AG04449 (cell line): Measurements from ENCODE around the gene TAS2R50.

Experiments
- CTCF ChIA-PET: fragments of 350-600 bp; formaldehyde crosslinking; extraction: SDS; loops from one replicate; lab custom pipeline; 2021; ENCODE audit warnings: antibody characterized with exemption; lab: Yijun Ruan, JAX
- POLR2A ChIA-PET: fragments of 400-600, 350-600 bp; formaldehyde crosslinking; extraction: SDS; loops from one replicate; lab custom pipeline; 2020; ENCODE audit warnings: antibody characterized with exemption, inconsistent platforms; lab: Yijun Ruan, JAX
- DNase-seq: peaks from one replicate; pipeline ENCODE4 v3.0.0-alpha.2; 2010; ENCODE audit warnings: low read depth, low spot score
- H3K4me3 ChIP-seq: 2 replicates; pipeline ENCODE4 v1.5.1; 2011; ENCODE audit warnings: low read depth, mild to moderate bottlenecking, control low read depth, low read length
- CTCF ChIP-seq: IDR thresholded peaks from one replicate; pipeline ENCODE4 v1.5.1; 2011; ENCODE audit warnings: mild to moderate bottlenecking, moderate library complexity, low read length, control low read depth, inconsistent platforms; ENCODE audit not compliant: insufficient read depth; ENCODE audit errors: missing control alignments

TAS2R50 gene

GRCh38 chr12:11016937-11017336, 30.2 kb upstream of the TAS2R50 start:
- ChIA-PET POLR2A (no interaction called here), CTCF (no interaction called here)
- H3K4me3 ChIP-seq = no peak overlapping the region
- TF ChIP-seq CTCF = no peak
- DNase-seq = no peak

DNA sequence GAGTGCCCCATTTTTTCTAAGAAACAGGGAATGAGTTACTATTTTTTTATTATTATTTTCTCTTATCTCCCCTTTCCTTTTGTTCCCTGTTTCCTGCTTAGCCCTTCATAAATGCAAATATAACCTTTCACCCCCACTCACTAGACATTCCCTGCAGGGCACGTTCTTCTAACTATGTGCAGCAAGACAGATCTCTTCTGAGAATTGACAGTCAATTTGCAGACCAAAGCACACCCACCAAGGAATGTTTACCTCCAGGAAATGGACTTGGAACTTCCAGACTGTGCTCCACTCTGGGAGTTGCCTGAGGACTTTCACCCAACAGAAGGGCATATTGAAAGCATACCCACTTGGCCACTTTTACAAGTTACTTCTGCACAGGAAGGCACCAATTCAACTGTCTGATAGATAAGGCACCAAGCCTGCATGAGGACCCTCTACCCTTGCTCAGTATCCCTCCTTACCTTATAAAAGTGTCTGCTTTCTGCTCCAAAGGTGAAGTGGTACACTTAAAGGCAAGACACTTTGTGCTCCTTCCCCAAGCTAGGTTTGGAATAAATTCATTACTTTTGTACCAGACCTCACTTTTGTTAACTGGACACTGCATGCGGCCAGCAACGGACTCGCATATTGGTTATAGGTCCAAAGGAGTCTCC, 29.2 kb upstream of the TAS2R50 start:
- H3K4me3 ChIP-seq = no peak overlapping the region
- POLR2A ChIA-PET = no interaction called here
- CTCF ChIA-PET = no interaction called here
- no peak for DNase-seq
- no peak for TF ChIP-seq CTCF

DNA sequence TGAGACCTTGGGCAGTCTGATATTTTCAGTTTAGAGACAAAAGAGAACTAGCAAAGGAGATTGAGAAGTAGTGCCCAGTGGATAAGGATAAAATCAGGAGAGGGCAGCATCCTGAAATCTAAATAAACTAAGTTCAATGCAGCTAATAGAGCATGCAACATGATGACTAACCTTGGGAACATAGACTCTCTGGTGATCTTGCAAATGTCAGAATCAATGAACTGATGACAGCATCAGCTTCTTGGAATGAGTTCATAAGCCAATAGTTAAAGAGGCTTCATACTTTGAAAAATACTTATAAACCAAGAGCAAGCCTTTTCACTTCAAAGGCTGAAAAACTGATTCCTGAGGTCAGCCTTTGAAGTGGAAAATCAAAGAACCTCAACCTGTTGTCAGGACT, 27.5 kb upstream of the TAS2R50 start:
- POLR2A ChIA-PET = no interaction called here
- CTCF ChIA-PET = interaction anchor here (0.6 kb wide), 1 partner anchor 40 kb away, joined by 3 read pairs; no protein-coding TSS in a partner anchor
- no peak for TF ChIP-seq CTCF

DNA sequence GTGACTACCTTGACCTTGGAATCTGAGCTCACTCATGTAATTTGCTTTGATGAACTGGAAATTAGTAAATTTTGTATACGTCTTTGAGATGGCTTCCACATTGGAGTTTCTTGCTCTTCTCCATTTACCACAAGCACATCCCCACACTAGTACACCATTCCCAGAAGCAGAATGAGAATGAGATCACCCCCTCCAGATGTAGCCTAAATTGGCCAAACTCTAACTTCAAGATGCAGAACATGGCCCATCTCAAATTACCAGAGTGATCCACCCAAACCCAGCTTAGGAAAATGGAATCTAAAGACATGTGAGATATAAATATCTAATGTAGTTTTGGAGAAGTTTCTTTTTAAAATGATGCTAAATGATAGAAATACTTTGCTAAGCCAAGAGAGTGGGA, 20.9 kb upstream of the TAS2R50 start:
- POLR2A ChIA-PET = no interaction called here
- DNase-seq = no peak
- no peak for TF ChIP-seq CTCF
- H3K4me3 ChIP-seq = no peak overlapping the region
- CTCF ChIA-PET = no interaction called here

More for the DNA sequence above, 27.5 kb upstream of the TAS2R50 start:
- DNase-seq = peak; percentile 1
- H3K4me3 ChIP-seq = no peak overlapping the region

DNA sequence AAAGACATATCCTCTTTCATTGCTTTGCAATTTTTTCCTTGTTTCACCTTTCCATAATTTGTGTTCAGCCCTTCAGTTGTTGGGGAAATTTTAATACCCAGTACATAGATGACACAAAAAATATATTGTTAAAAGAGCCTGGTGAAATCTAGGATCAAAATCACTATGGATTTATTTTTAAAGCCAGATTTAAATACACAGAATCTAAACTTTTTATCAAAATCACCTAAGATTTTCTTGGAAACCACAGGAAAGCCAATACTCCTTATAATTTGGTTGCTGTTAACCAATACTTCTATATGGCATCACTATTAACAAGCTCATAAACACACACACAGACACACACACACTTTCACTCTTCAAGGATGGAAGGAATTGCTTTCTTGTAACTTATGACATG, 11.5 kb upstream of the TAS2R50 start, which contains the start of gene TAS2R20:
TAS2R20 (minus strand) TSS at position 101 of the 400 bp plus-strand sequence. CDS start 429 bp downstream, outside the sequence.
- ChIA-PET CTCF (no interaction called here), POLR2A (no interaction called here)
- no peak for TF ChIP-seq CTCF
- H3K4me3 ChIP-seq = no peak within 1 kb of the TSS
- no peak for DNase-seq

- CTCF ChIA-PET = no interaction called here
- DNase-seq = no peak
- no peak for TF ChIP-seq CTCF
- POLR2A ChIA-PET = no interaction called here
- no peak overlapping the region for H3K4me3 ChIP-seq
Observed at GRCh38 chr12:10994307-10994706, 7.6 kb upstream of the TAS2R50 start.
